Measurements from ENCODE around the gene ASXL1. TPM values are rescaled to one million over a fixed set of nuclear protein-coding genes. Genes with fewer than 3 reads are reported as not detected.

ASXL1 gene
- total RNA-seq, 1 donor from 2014 or later: 90.8 TPM

GRCh38 chr20:32449890-32450401, 91.8 kb downstream of the ASXL1 start:
- Mint-ChIP-seq H3K4me1 (ENCODE audit: unreplicated experiment) (peaks cover 75% of the 10 kb centered on the region), H3K27ac (ENCODE audit: unreplicated experiment) (peak overlapping the region; percentile 81), H3K36me3 (ENCODE audit: low read depth, unreplicated experiment) (peaks cover 50% of the 10 kb centered on the region), H3K4me3 (ENCODE audit: unreplicated experiment) (peak overlapping the region; percentile 69), H3K9me3 (ENCODE audit: unreplicated experiment) (no peaks in the 10 kb centered on the region), H3K27me3 (ENCODE audit: unreplicated experiment) (peaks cover 33% of the 10 kb centered on the region)
- TF ChIP-seq CTCF (IDR thresholded peaks at IDR 0.05; ENCODE audit: unreplicated experiment): no peak
- no peak for DNase-seq (ENCODE audit: low spot score)

GRCh38 chr20:32450484-32451061, 92.4 kb downstream of the ASXL1 start:
- H3K27ac Mint-ChIP-seq (ENCODE audit: unreplicated experiment): peak overlapping the region; percentile 81
- no peak for DNase-seq (ENCODE audit: low spot score)
- H3K36me3 Mint-ChIP-seq (ENCODE audit: low read depth, unreplicated experiment): peaks cover 44% of the 10 kb centered on the region

GRCh38 chr20:32451340-32451681, 93.2 kb downstream of the ASXL1 start:
- Mint-ChIP-seq H3K27ac (ENCODE audit: unreplicated experiment) (peak overlapping the region; percentile 78), H3K27me3 (ENCODE audit: unreplicated experiment) (peaks cover 29% of the 10 kb centered on the region), H3K9me3 (ENCODE audit: unreplicated experiment) (no peaks in the 10 kb centered on the region), H3K36me3 (ENCODE audit: low read depth, unreplicated experiment) (peaks cover 44% of the 10 kb centered on the region), H3K4me1 (ENCODE audit: unreplicated experiment) (peaks cover 68% of the 10 kb centered on the region), H3K4me3 (ENCODE audit: unreplicated experiment) (peak overlapping the region; percentile 62)
- no peak for TF ChIP-seq CTCF (IDR thresholded peaks at IDR 0.05; ENCODE audit: unreplicated experiment)
- no peak for DNase-seq (ENCODE audit: low spot score)

More at GRCh38 chr20:32450484-32451061, 92.4 kb downstream of the ASXL1 start:
- TF ChIP-seq CTCF (IDR thresholded peaks at IDR 0.05; ENCODE audit: unreplicated experiment): no peak
- Mint-ChIP-seq H3K4me3 (ENCODE audit: unreplicated experiment) (peak overlapping the region; percentile 62), H3K9me3 (ENCODE audit: unreplicated experiment) (no peaks in the 10 kb centered on the region), H3K27me3 (ENCODE audit: unreplicated experiment) (peaks cover 29% of the 10 kb centered on the region), H3K4me1 (ENCODE audit: unreplicated experiment) (peaks cover 74% of the 10 kb centered on the region)

- TF ChIP-seq CTCF (IDR thresholded peaks at IDR 0.05; ENCODE audit: unreplicated experiment): no peak
- no peak for DNase-seq (ENCODE audit: low spot score)
- Mint-ChIP-seq H3K4me1 (ENCODE audit: unreplicated experiment) (peaks cover 62% of the 10 kb centered on the region), H3K4me3 (ENCODE audit: unreplicated experiment) (no peak overlapping the region), H3K36me3 (ENCODE audit: low read depth, unreplicated experiment) (peaks cover 41% of the 10 kb centered on the region), H3K9me3 (ENCODE audit: unreplicated experiment) (no peaks in the 10 kb centered on the region), H3K27me3 (ENCODE audit: unreplicated experiment) (peaks cover 27% of the 10 kb centered on the region), H3K27ac (ENCODE audit: unreplicated experiment) (peak overlapping the region; percentile 78)
Observed at GRCh38 chr20:32451682-32452461, 93.7 kb downstream of the ASXL1 start.

Data from endothelial cell (in vitro differentiated cells).